ENCODE measurements around the gene HOXB7. TPM values are rescaled to one million over a fixed set of nuclear protein-coding genes. Genes with fewer than 3 reads are reported as not detected.
A peak's percentile ranks its signal among the peaks of the same experiment; 100 is the strongest.

The HOXB7 gene
- total and polyA plus RNA-seq, 3 experiments from 2014 or later = 0.87 to 0.96 (median 0.89) TPM

- peaks cover 9 to 20% (median 16%) of the 10 kb centered on the region in 3 donors for H3K4me1 Mint-ChIP-seq
- Histone ChIP-seq H3K4me1 (ENCODE audit: insufficient read depth, low read length) (peaks cover 9% of the 10 kb centered on the region), H3K27me3 (ENCODE audit: insufficient read depth, low read length, poor library complexity, severe bottlenecking) (peaks cover 71% of the 10 kb centered on the region), H3K9me3 (ENCODE audit: low read length) (no peaks in the 10 kb centered on the region), H3K27ac (ENCODE audit: low read depth, low read length) (peak overlapping the region; percentile 77), H3K36me3 (ENCODE audit: insufficient read depth, low read length) (no peaks in the 10 kb centered on the region), H3K4me3 (ENCODE audit: low read length) (no peak overlapping the region)
- H3K4me3 Mint-ChIP-seq = peak overlapping the region in 3 of 7 donors; percentile 24 to 50 (median 34)
- no peak overlapping the region for H3K27ac Mint-ChIP-seq
- ChIA-PET CTCF (interaction anchor here (0.7 to 1.9 kb wide), 4 partner anchors 10 to 140 kb away, joined by 3 to 8 read pairs (median 3); partner anchors contain the start of gene HOXB8), POLR2A (no interaction called here)
- peaks cover 72 to 95% of the 10 kb centered on the region in 2 donors for H3K27me3 Mint-ChIP-seq
- no peak for DNase-seq
- no peaks in the 10 kb centered on the region for H3K9me3 Mint-ChIP-seq
- H3K36me3 Mint-ChIP-seq = no peaks in the 10 kb centered on the region
These were observed 21.9 kb upstream of the HOXB7 start for GRCh38 chr17:48632579-48633265.

GRCh38 chr17:48631693-48632578 is 21.1 kb upstream of the HOXB7 start:
- Mint-ChIP-seq H3K36me3 (no peaks in the 10 kb centered on the region), H3K9me3 (peaks cover 0 to 1% (median 0%) of the 10 kb centered on the region in 5 donors), H3K27me3 (peaks cover 71 to 95% of the 10 kb centered on the region in 2 donors), H3K27ac (no peak overlapping the region), H3K4me3 (no peak overlapping the region), H3K4me1 (peaks cover 11 to 22% (median 17%) of the 10 kb centered on the region in 3 donors)
- no peak for DNase-seq
- POLR2A ChIA-PET = no interaction called here
- H3K27me3 ChIP-seq (ENCODE audit: insufficient read depth, low read length, poor library complexity, severe bottlenecking) = peaks cover 72% of the 10 kb centered on the region
- CTCF ChIA-PET = interaction anchor here (0.7 to 1.9 kb wide), 4 partner anchors 9 to 139 kb away, joined by 3 to 8 read pairs (median 3); partner anchors contain the start of gene HOXB8
- no peaks in the 10 kb centered on the region for H3K9me3 ChIP-seq (ENCODE audit: low read length)
- H3K4me3 ChIP-seq (ENCODE audit: low read length) = no peak overlapping the region
- peaks cover 11% of the 10 kb centered on the region for H3K4me1 ChIP-seq (ENCODE audit: insufficient read depth, low read length)
- peak overlapping the region; percentile 77 for H3K27ac ChIP-seq (ENCODE audit: low read depth, low read length)
- no peaks in the 10 kb centered on the region for H3K36me3 ChIP-seq (ENCODE audit: insufficient read depth, low read length)

- CTCF ChIA-PET = interaction anchor here (1.9 kb wide), 1 partner anchor 13 kb away, joined by 8 read pairs; no protein-coding TSS in a partner anchor
- H3K27ac Mint-ChIP-seq = no peak overlapping the region
- DNase-seq = no peak
These were observed 20.3 kb upstream of the HOXB7 start for GRCh38 chr17:48630925-48631692.

GRCh38 chr17:48630009-48630924 is 19.4 kb upstream of the HOXB7 start:
- Histone ChIP-seq H3K36me3 (ENCODE audit: insufficient read depth, low read length) (no peaks in the 10 kb centered on the region), H3K4me3 (ENCODE audit: low read length) (no peak overlapping the region), H3K27me3 (ENCODE audit: insufficient read depth, low read length, poor library complexity, severe bottlenecking) (peaks cover 69% of the 10 kb centered on the region), H3K9me3 (ENCODE audit: low read length) (no peaks in the 10 kb centered on the region), H3K27ac (ENCODE audit: low read depth, low read length) (peak overlapping the region; percentile 77), H3K4me1 (ENCODE audit: insufficient read depth, low read length) (peaks cover 12% of the 10 kb centered on the region)
- peaks cover 0 to 4% (median 0%) of the 10 kb centered on the region in 5 donors for H3K9me3 Mint-ChIP-seq
- no peak overlapping the region for H3K4me3 Mint-ChIP-seq
- ChIA-PET CTCF (interaction anchor here (1.8 kb wide), 1 partner anchor 12 kb away, joined by 7 read pairs; no protein-coding TSS in a partner anchor), POLR2A (no interaction called here)
- no peaks in the 10 kb centered on the region for H3K36me3 Mint-ChIP-seq
- peaks cover 64 to 91% of the 10 kb centered on the region in 2 donors for H3K27me3 Mint-ChIP-seq
- DNase-seq = no peak
- H3K4me1 Mint-ChIP-seq = peaks cover 6 to 26% (median 17%) of the 10 kb centered on the region in 3 donors
- H3K27ac Mint-ChIP-seq = no peak overlapping the region

More at GRCh38 chr17:48630925-48631692, 20.3 kb upstream of the HOXB7 start:
- H3K9me3 Mint-ChIP-seq = peaks cover 0 to 4% (median 0%) of the 10 kb centered on the region in 5 donors
- POLR2A ChIA-PET = no interaction called here
- Histone ChIP-seq H3K36me3 (ENCODE audit: insufficient read depth, low read length) (no peaks in the 10 kb centered on the region), H3K9me3 (ENCODE audit: low read length) (no peaks in the 10 kb centered on the region), H3K4me3 (ENCODE audit: low read length) (no peak overlapping the region), H3K4me1 (ENCODE audit: insufficient read depth, low read length) (peaks cover 10% of the 10 kb centered on the region), H3K27ac (ENCODE audit: low read depth, low read length) (peak overlapping the region; percentile 77), H3K27me3 (ENCODE audit: insufficient read depth, low read length, poor library complexity, severe bottlenecking) (peaks cover 69% of the 10 kb centered on the region)
- H3K36me3 Mint-ChIP-seq = no peaks in the 10 kb centered on the region
- H3K27me3 Mint-ChIP-seq = peaks cover 69 to 95% of the 10 kb centered on the region in 2 donors
- H3K4me1 Mint-ChIP-seq = peaks cover 7 to 22% (median 14%) of the 10 kb centered on the region in 3 donors
- H3K4me3 Mint-ChIP-seq = no peak overlapping the region

- CTCF ChIA-PET = interaction anchor here (1.8 kb wide), 1 partner anchor 11 kb away, joined by 7 read pairs; no protein-coding TSS in a partner anchor
These were observed 18.6 kb upstream of the HOXB7 start for GRCh38 chr17:48629411-48629759.

GRCh38 chr17:48628649-48629410 is 18.0 kb upstream of the HOXB7 start:
- Mint-ChIP-seq H3K4me3 (peak overlapping the region in 1 of 7 donors; percentile 27), H3K36me3 (no peaks in the 10 kb centered on the region), H3K27ac (peak overlapping the region in 1 of 8 donors; percentile 48), H3K4me1 (peaks cover 6 to 29% (median 19%) of the 10 kb centered on the region in 3 donors), H3K27me3 (peaks cover 57 to 89% of the 10 kb centered on the region in 2 donors), H3K9me3 (peaks cover 0 to 4% (median 0%) of the 10 kb centered on the region in 5 donors)
- H3K27me3 ChIP-seq (ENCODE audit: insufficient read depth, low read length, poor library complexity, severe bottlenecking) = peaks cover 78% of the 10 kb centered on the region
- peaks cover 21% of the 10 kb centered on the region for H3K4me1 ChIP-seq (ENCODE audit: insufficient read depth, low read length)
- ChIA-PET CTCF (interaction anchor here (1.6 to 1.8 kb wide), 2 partner anchors 8 to 10 kb away, joined by 5 to 7 read pairs; no protein-coding TSS in a partner anchor), POLR2A (interaction anchor here (0.6 kb wide), 1 partner anchor 425 kb away, joined by 3 read pairs; no protein-coding TSS in a partner anchor)
- DNase-seq = no peak
- peak overlapping the region; percentile 77 for H3K27ac ChIP-seq (ENCODE audit: low read depth, low read length)
- no peaks in the 10 kb centered on the region for H3K9me3 ChIP-seq (ENCODE audit: low read length)
- no peak overlapping the region for H3K4me3 ChIP-seq (ENCODE audit: low read length)
- no peaks in the 10 kb centered on the region for H3K36me3 ChIP-seq (ENCODE audit: insufficient read depth, low read length)

More at GRCh38 chr17:48629411-48629759, 18.6 kb upstream of the HOXB7 start:
- Histone ChIP-seq H3K27me3 (ENCODE audit: insufficient read depth, low read length, poor library complexity, severe bottlenecking) (peaks cover 77% of the 10 kb centered on the region), H3K4me3 (ENCODE audit: low read length) (no peak overlapping the region), H3K27ac (ENCODE audit: low read depth, low read length) (peak overlapping the region; percentile 77), H3K9me3 (ENCODE audit: low read length) (no peaks in the 10 kb centered on the region), H3K4me1 (ENCODE audit: insufficient read depth, low read length) (peaks cover 21% of the 10 kb centered on the region), H3K36me3 (ENCODE audit: insufficient read depth, low read length) (no peaks in the 10 kb centered on the region)
- H3K27ac Mint-ChIP-seq = no peak overlapping the region
- H3K4me3 Mint-ChIP-seq = no peak overlapping the region
- no peaks in the 10 kb centered on the region for H3K36me3 Mint-ChIP-seq
- peaks cover 59 to 86% of the 10 kb centered on the region in 2 donors for H3K27me3 Mint-ChIP-seq
- POLR2A ChIA-PET = no interaction called here
- no peak for DNase-seq
- peaks cover 6 to 29% (median 19%) of the 10 kb centered on the region in 3 donors for H3K4me1 Mint-ChIP-seq
- H3K9me3 Mint-ChIP-seq = peaks cover 0 to 4% (median 0%) of the 10 kb centered on the region in 5 donors
